IPS-15b (cell line): Measurements from ENCODE around the gene ZC3H12C.

ENCODE experiments used
- H3K27me3 ChIP-seq: one replicate; pipeline ENCODE4 v1.6.1; 2013; ENCODE audit warnings: low read length; ENCODE audit not compliant: control insufficient read depth, insufficient read depth
- H3K36me3 ChIP-seq: one replicate; pipeline ENCODE4 v1.6.1; 2013; ENCODE audit warnings: low read length; ENCODE audit not compliant: control insufficient read depth, insufficient read depth
- H3K4me1 ChIP-seq: one replicate; pipeline ENCODE4 v1.6.1; 2013; ENCODE audit warnings: mild to moderate bottlenecking, low read length; ENCODE audit not compliant: control insufficient read depth, insufficient read depth
- H3K4me3 ChIP-seq: one replicate; pipeline ENCODE4 v1.5.1; 2013; ENCODE audit warnings: low read depth, low read length
- H3K9ac ChIP-seq: one replicate; pipeline ENCODE4 v1.6.1; 2013; ENCODE audit warnings: low read depth, mild to moderate bottlenecking, low read length
- H3K9me3 ChIP-seq: one replicate; pipeline ENCODE4 v1.6.1; 2013; ENCODE audit warnings: mild to moderate bottlenecking, low read length; ENCODE audit not compliant: control insufficient read depth, insufficient read depth

The ZC3H12C gene

DNA sequence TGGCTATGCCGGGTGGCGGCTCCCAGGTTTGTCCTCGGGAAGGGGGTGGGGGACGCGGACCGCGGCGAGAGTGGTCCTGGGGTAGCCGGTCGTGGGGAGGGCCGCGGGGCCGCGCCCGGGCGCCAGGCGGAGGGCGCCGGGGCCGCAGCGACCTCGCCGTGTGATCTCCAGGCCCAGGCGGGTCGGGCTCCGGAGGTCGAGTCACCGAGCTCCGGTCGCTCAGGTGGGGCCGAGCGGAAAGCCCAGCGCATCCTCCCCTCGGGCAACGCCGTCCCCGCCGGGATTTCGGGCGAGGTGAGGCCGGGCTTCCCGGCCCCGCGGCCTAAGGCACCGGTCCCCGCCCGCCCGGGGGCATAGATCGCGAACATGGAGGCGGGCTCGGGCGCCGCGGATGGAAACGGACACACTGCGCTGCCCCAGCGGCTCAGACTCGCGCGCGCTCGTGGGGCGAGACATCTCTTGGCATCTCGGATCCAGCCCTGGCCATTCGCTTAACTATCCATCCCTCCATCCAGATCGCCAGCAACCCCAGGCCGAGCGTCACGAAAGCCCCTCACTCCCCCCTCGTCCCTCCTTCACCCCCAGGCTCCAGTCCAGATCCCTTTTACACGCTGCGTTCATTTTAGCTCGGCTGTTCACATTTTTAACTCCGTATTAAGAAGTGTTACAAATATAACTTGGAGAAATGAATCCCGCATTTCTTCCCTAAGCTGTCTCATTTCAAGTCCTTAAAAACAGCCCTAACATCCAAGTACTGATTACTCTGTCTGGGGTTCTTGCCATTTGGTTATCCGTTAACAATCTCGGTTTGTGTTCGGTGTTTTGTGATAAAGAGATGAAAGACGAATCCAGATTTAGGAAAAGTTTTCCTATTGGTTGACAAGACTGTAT is 460 bp downstream of the ZC3H12C start:
- Histone ChIP-seq H3K36me3 (no peaks in the 10 kb centered on the region), H3K4me3 (peak overlapping the region; percentile 80), H3K9me3 (no peaks in the 10 kb centered on the region), H3K9ac (peak overlapping the region; percentile 80), H3K4me1 (peaks cover 8% of the 10 kb centered on the region), H3K27me3 (peaks cover 26% of the 10 kb centered on the region)

DNA sequence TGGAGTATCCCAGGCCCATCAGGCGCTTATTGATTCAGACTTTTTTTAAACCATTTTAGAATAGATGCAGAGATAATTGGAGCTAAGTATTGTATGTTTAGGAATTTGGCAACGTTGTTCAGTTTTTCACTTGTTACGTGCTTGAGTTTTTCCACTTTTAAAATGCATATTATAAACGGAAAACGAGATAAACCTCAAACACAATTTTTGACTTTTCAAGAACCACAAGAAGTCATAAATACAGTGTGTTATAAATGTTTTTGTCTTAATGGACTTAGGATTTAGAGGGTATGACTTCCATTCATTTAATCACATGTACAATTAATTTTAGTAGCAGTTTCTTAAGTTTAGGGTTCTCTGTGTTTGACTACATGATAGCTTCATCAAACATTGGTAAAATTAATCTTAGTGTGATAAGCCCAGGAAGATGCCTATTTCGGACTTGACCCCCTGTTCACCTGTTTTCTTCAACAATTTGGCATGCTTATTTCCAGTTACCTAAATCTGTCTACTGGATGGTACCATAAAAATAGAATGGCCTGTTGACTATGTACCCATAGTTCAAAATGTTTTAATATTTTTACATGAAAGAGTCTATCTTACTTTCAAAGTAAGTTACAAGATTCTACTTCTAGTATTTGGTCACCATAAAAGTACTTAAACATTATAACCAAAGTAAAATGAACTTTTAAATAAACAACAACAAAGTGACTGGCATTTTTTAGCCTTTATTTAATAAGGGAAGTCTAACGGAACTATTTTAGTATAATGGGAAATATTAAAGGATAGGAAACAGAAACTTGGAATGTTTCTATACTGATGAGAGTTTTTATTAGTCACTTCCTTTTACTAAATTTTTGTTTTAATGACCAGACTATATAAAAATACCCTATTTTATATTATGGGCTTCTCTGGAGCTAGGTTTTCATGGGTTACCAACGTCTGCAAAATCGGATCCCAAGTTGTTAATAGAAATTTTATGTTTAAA is 1.4 kb downstream of the ZC3H12C start:
- Histone ChIP-seq H3K9ac (no peak overlapping the region), H3K9me3 (no peaks in the 10 kb centered on the region), H3K4me1 (peaks cover 8% of the 10 kb centered on the region), H3K36me3 (no peaks in the 10 kb centered on the region), H3K4me3 (peak overlapping the region; percentile 80), H3K27me3 (peaks cover 24% of the 10 kb centered on the region)

DNA sequence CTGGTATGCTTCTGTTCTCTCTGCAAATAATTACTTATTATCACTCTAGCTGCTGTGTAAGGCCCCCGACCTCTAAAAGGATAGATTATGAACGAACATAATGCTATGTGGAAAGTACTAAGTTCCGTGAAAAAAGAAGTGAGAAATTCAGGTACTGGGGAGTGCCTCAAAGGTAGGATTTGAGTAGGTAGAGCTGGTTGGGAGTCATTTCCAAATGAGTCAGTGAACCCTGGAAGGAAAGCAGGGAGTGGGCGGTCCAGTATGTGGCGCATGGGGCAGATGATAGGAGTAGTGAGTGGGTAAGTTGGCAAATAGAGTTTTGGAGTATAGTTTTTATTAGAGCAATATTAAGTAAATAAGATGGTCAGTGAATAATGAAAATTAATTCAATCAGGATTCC is 2.4 kb downstream of the ZC3H12C start:
- no peaks in the 10 kb centered on the region for H3K36me3 ChIP-seq

DNA sequence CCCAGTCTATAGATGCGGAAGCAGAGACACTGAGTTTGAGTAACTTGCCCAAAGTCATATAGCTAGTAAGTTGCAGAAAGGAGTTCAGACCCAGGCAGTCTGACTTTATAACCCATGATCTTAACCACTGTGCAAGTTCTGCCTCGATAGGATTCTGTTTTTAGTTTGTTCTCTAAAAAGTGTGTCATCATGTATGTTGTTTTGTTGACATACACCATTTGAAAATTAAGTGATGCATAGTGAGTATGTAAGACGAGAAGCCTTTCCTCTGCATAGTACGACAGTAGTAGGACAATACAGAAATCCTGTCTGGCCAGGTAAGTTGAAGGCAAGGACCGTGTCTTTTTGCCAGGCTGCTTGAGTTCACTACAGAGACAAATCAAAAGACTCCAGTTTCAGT is 3.3 kb downstream of the ZC3H12C start:
- H3K9me3 ChIP-seq, result no peaks in the 10 kb centered on the region
- H3K4me3 ChIP-seq, result no peak overlapping the region
- peaks cover 8% of the 10 kb centered on the region for H3K4me1 ChIP-seq
- peaks cover 12% of the 10 kb centered on the region for H3K27me3 ChIP-seq
- no peaks in the 10 kb centered on the region for H3K36me3 ChIP-seq
- H3K9ac ChIP-seq, result no peak overlapping the region

More for the DNA sequence above, 2.4 kb downstream of the ZC3H12C start:
- Histone ChIP-seq H3K4me1 (peaks cover 8% of the 10 kb centered on the region), H3K9ac (no peak overlapping the region), H3K4me3 (no peak overlapping the region), H3K9me3 (no peaks in the 10 kb centered on the region), H3K27me3 (peaks cover 19% of the 10 kb centered on the region)

DNA sequence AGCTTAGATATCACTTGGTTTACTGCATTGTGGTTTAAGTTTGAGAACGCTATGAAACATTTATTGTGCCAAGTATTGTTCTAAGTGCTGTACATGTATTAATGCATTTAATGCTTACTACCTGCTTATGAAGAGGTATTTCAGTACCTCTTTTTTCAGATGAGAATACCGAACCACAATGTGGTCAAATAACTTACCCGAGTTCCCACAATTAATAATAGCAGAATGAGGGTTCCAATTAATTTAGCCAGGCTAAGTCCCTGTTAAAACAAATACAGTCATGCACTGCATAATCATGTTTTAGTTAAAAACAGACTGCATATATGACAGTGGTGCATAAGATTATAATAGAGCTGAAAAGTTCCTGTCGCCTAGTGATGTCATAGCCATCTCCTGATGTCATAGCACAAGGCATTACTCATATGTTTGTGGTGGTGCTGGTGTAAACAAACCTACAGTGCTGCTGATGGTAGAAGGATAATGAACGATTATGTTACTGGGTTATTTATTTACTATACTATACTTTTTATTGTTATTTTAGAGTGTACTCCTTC is 4.3 kb downstream of the ZC3H12C start:
- peaks cover 3% of the 10 kb centered on the region for H3K4me1 ChIP-seq
- H3K9me3 ChIP-seq, result no peaks in the 10 kb centered on the region
- H3K27me3 ChIP-seq, result peaks cover 7% of the 10 kb centered on the region
- no peaks in the 10 kb centered on the region for H3K36me3 ChIP-seq
- no peak overlapping the region for H3K4me3 ChIP-seq
- no peak overlapping the region for H3K9ac ChIP-seq

DNA sequence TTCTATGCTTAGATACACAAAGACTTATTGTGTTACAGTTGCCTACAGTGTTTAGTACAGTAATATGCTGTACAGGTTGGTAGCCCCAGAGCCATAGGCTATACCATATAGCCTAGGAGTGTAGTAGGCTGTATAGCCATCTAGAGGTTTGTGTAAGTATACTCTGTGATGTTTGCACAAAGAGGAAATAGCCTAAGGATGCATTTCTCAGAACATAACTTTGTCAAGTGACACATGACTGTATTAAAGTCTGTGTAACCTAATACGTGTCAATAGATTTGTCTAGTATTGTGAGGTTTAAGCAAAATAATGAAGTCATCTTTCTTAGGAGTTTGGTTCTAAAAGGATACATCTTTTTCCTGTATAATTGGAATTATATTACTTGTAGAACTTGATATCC is 5.5 kb downstream of the ZC3H12C start:
- H3K36me3 ChIP-seq, result no peaks in the 10 kb centered on the region
- H3K9ac ChIP-seq, result no peak overlapping the region
- no peak overlapping the region for H3K4me3 ChIP-seq
- H3K27me3 ChIP-seq, result peaks cover 7% of the 10 kb centered on the region
- H3K4me1 ChIP-seq, result peaks cover 3% of the 10 kb centered on the region
- no peaks in the 10 kb centered on the region for H3K9me3 ChIP-seq

DNA sequence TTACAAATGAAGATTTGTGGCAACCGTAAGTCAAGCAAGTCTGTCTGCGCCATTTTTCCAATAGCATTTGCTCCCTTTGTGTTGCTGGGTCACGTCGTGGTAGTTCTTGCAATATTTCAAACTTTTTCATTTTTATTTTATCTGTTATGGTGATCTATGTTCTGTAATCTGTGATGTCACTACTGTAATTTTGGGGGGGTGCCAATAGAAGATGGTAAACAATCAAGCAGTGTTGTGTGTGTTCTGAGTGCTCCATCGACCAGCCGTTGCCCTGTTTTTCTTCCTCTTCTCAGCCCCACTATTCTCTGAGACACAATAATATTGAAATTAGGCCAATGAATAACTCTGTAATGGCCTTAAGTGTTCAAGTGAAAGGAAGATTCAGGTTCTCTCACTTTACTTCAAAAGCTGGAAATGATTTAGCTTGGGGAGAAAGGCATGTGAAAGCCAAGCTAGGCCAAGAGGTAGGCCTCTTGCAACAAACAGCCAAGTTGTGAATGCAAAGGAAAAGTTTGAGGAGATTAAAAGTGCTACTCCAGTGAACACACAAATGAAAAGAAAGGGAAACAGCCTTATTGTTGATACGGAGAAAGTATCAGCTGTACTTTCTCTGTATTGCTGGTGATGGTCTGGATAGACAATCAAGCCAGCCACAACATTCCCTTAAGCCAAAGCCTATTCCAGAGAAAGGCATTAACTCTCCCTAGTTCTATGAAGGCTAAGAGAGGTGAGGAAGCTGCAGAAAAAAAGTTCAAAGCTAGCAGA is 7.5 kb downstream of the ZC3H12C start:
- Histone ChIP-seq H3K27me3 (no peaks in the 10 kb centered on the region), H3K4me1 (no peaks in the 10 kb centered on the region), H3K4me3 (no peak overlapping the region), H3K9ac (no peak overlapping the region), H3K9me3 (no peaks in the 10 kb centered on the region), H3K36me3 (no peaks in the 10 kb centered on the region)

DNA sequence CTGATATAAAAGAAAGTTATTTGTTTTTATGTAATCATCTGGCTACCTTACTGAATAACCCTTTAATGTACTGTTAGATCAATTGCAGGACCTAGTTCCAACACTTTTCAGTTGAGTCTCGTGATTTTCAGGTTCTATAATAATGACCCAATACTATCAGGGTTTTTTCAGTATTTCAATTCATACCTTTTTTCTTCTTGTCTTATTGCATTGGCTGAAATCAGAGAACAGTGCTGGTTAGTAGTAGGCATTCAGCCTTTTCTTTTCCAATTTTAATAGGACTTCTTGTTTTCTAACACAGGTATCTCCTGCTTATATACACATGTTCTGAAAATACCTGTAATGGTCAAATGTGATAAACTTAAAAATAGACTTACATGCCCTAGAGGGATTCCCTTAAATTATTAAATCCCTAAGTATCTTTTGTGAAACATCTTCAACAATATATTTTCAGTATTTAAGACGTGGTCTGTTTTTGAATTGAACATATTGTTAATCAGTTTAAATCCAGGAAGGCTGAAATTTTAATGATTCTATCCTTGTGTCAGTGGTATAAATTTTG is 13.6 kb downstream of the ZC3H12C start:
- Histone ChIP-seq H3K27me3 (no peaks in the 10 kb centered on the region), H3K36me3 (no peaks in the 10 kb centered on the region), H3K9me3 (no peaks in the 10 kb centered on the region), H3K4me3 (no peak overlapping the region), H3K9ac (no peak overlapping the region), H3K4me1 (no peaks in the 10 kb centered on the region)

DNA sequence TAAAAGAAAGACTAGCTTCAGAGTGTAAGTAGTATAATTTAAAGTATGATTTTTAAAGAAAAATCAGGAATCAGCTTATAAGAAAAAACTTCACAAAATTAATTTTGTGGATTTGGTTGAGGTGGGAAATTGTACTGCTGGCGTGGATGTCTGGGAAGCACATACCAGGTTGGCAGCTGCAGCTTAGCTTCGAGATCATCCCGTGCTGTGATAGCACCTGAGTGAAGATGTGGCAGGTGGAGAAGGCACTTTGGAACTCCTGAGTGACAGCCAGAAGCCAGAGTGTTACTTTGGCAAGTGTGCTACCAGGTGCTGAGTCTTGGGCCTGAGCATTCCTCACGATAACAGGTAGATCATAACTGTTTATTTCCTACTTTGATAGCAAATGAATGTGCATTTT is 17.7 kb downstream of the ZC3H12C start:
- Histone ChIP-seq H3K4me1 (no peaks in the 10 kb centered on the region), H3K9ac (no peak overlapping the region), H3K9me3 (no peaks in the 10 kb centered on the region), H3K27me3 (no peaks in the 10 kb centered on the region), H3K36me3 (no peaks in the 10 kb centered on the region), H3K4me3 (no peak overlapping the region)

DNA sequence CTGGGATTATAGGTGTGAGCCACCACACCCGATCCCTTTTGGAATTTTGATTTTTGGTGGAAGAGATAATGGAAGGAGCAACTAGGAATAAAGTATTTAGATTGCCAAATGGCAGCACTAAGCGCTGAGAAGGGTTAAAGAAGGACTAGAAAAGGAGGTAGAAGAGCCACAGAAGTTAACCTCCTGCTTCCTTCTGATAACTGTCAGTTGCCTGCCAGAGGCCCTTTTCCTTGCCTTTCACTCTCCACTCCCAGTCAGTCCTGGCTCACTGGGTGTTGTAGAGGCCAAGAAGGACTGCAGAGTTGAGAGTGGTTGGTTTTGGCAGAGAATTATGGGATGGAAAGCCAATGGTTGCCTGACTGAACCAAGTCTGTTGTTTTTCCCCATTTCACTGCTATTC is 19.3 kb downstream of the ZC3H12C start:
- Histone ChIP-seq H3K9ac (no peak overlapping the region), H3K4me1 (no peaks in the 10 kb centered on the region), H3K27me3 (no peaks in the 10 kb centered on the region), H3K9me3 (no peaks in the 10 kb centered on the region), H3K36me3 (no peaks in the 10 kb centered on the region), H3K4me3 (no peak overlapping the region)

DNA sequence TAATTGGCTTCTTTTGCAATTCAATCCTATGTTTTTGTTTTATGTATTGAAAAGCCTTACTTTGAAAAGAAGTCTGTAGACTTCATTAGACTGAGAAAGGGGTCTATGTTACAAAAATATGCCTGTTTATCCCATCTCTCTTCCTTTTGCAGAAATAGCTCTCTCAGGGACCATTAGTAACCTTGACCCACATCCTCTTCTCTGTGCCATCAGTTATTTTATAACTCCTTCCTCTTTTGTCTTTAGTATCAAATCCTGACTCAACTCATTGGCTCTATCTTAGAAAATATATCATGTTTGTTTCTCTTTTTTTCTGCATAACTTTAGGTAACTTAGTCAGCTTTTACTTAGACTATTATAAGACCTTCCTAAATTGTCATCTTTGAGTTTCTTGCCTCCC is 20.3 kb downstream of the ZC3H12C start:
- Histone ChIP-seq H3K9ac (no peak overlapping the region), H3K4me1 (no peaks in the 10 kb centered on the region), H3K4me3 (no peak overlapping the region), H3K9me3 (no peaks in the 10 kb centered on the region), H3K27me3 (no peaks in the 10 kb centered on the region), H3K36me3 (no peaks in the 10 kb centered on the region)
